Loucy (cell line): ENCODE data around the gene LATS2.

Experiments
- H2AFZ ChIP-seq: fragments of 200-600 bp; sonication (generic); 2 replicates; pipeline ENCODE4 v1.6.0; 2016; ENCODE audit warnings: antibody characterized with exemption, mild to moderate bottlenecking, low read length, moderate library complexity
- H3F3A ChIP-seq: fragments of 200-600 bp; 2 replicates; pipeline ENCODE4 v1.6.0; 2016; ENCODE audit warnings: antibody characterized with exemption, low read depth, mild to moderate bottlenecking
- H3K27me3 ChIP-seq: fragments of 200-600 bp; sonication (generic); 2 replicates; pipeline ENCODE4 v1.6.1; 2014; ENCODE audit warnings: low read length, mild to moderate bottlenecking; ENCODE audit not compliant: insufficient read depth, poor library complexity, severe bottlenecking
- H3K36me3 ChIP-seq: fragments of 200-600 bp; sonication (generic); 2 replicates; pipeline ENCODE4 v1.6.1; 2016; ENCODE audit warnings: low read length; ENCODE audit not compliant: insufficient read depth
- H3K4me1 ChIP-seq: fragments of 200-600 bp; sonication (generic); 2 replicates; pipeline ENCODE4 v1.5.1; 2014; ENCODE audit warnings: low read length, mild to moderate bottlenecking; ENCODE audit not compliant: insufficient read depth, poor library complexity, severe bottlenecking
- H3K4me2 ChIP-seq: fragments of 200-600 bp; sonication (generic); 2 replicates; pipeline ENCODE4 v1.6.0; 2014; ENCODE audit warnings: antibody characterized with exemption, low read length, low read depth, mild to moderate bottlenecking; ENCODE audit not compliant: poor library complexity, severe bottlenecking
- H3K4me3 ChIP-seq: fragments of 200-600 bp; sonication (generic); 2 replicates; pipeline ENCODE4 v1.5.1; 2014; ENCODE audit warnings: low read length, mild to moderate bottlenecking, mixed read lengths; ENCODE audit not compliant: poor library complexity, severe bottlenecking
- H3K79me2 ChIP-seq: fragments of 200-600 bp; sonication (generic); 2 replicates; pipeline ENCODE4 v1.6.1; 2014; ENCODE audit warnings: low read length; ENCODE audit not compliant: insufficient read depth
- H3K9ac ChIP-seq: fragments of 200-600 bp; sonication (generic); 2 replicates; pipeline ENCODE4 v1.6.0; 2014; ENCODE audit warnings: mild to moderate bottlenecking, low read depth, low read length, moderate library complexity; ENCODE audit not compliant: poor library complexity, severe bottlenecking
- H3K9me2 ChIP-seq: fragments of 200-600 bp; sonication (generic); replicated peaks from 2 replicates; pipeline ENCODE4 v1.6.1; 2016; ENCODE audit warnings: low read depth, low read length, mixed read lengths
- H3K9me3 ChIP-seq: fragments of 200-600 bp; sonication (generic); 2 replicates; pipeline ENCODE4 v1.6.1; 2014; ENCODE audit warnings: mild to moderate bottlenecking, antibody characterized with exemption, low read length, low read depth; ENCODE audit not compliant: insufficient read depth
- H4K20me1 ChIP-seq: fragments of 200-600 bp; sonication (generic); 2 replicates; pipeline ENCODE4 v1.6.0; 2014; ENCODE audit warnings: antibody characterized with exemption, low read length, mild to moderate bottlenecking; ENCODE audit not compliant: insufficient read depth, poor library complexity, severe bottlenecking
- CTCF ChIP-seq: fragments of 200-600 bp; sonication (generic); conservative IDR thresholded peaks from 2 replicates; pipeline ENCODE4 v1.5.1; 2014; ENCODE audit warnings: mild to moderate bottlenecking, antibody characterized with exemption, low read length
- EZH2phosphoT487 ChIP-seq: fragments of 200-600 bp; IDR thresholded peaks from 2 replicates; pipeline ENCODE4 v1.6.1; 2018; ENCODE audit warnings: antibody characterized with exemption, mild to moderate bottlenecking, moderate library complexity, borderline replicate concordance

The LATS2 gene

DNA sequence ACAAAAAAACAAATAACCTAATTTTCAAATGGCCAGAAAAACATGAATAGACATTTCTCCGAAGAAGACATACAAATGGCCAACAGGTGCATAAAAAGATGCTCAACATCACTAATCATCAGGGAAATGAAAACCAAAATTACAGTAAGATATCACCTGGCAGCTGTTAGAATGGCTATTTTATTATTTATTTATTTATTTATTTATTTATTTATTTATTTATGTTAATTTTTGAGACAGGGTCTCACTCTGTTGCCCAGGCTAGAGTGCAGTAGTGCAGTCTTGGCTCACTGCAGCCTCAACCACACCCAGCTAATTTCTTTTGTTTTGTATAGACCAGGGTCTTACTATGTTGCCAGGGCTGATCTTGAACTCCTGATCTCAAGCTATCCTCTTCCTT lies 27.1 kb upstream of the LATS2 start:
- Histone ChIP-seq H3K79me2 (no peaks in the 10 kb centered on the region), H2AFZ (no peak overlapping the region), H3K4me2 (no peak overlapping the region), H3K4me1 (no peaks in the 10 kb centered on the region), H3K9me3 (no peaks in the 10 kb centered on the region), H3K4me3 (no peak overlapping the region), H3K9me2 (no peaks in the 10 kb centered on the region), H4K20me1 (no peaks in the 10 kb centered on the region), H3K27me3 (no peaks in the 10 kb centered on the region), H3F3A (no peaks in the 10 kb centered on the region), H3K36me3 (no peaks in the 10 kb centered on the region), H3K9ac (no peak overlapping the region)
- TF ChIP-seq CTCF = no peak
- TF ChIP-seq EZH2phosphoT487 = no peak

DNA sequence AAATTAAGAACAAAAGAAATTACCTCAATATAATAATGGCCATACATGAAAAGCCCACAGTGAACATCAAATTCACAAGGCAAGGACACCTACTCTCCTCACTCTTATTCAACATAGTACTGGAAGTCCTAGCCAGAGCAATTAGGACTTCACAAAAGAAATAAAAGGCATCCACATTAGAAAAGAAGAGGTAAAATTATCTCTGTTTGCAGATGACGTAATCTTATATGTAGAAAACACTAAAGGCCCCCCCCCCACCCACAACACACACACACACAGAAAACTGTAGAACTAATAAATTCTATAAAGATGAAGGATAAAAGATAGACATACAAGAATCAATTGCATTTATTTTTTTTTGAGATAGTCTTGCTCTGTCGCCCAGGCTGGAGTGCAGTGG lies 25.5 kb upstream of the LATS2 start:
- Histone ChIP-seq H3F3A (no peaks in the 10 kb centered on the region), H2AFZ (no peak overlapping the region), H4K20me1 (no peaks in the 10 kb centered on the region), H3K4me1 (no peaks in the 10 kb centered on the region), H3K4me3 (no peak overlapping the region), H3K9me2 (no peaks in the 10 kb centered on the region), H3K36me3 (no peaks in the 10 kb centered on the region), H3K9me3 (no peaks in the 10 kb centered on the region), H3K4me2 (no peak overlapping the region), H3K9ac (no peak overlapping the region), H3K79me2 (no peaks in the 10 kb centered on the region), H3K27me3 (no peaks in the 10 kb centered on the region)
- TF ChIP-seq EZH2phosphoT487 (no peak), CTCF (no peak)

- Histone ChIP-seq H3F3A (no peaks in the 10 kb centered on the region), H3K36me3 (no peaks in the 10 kb centered on the region), H3K4me3 (no peak overlapping the region), H3K4me2 (no peak overlapping the region), H4K20me1 (no peaks in the 10 kb centered on the region), H3K9ac (no peak overlapping the region), H3K9me3 (no peaks in the 10 kb centered on the region), H3K4me1 (no peaks in the 10 kb centered on the region), H3K9me2 (no peaks in the 10 kb centered on the region), H2AFZ (no peak overlapping the region), H3K79me2 (no peaks in the 10 kb centered on the region), H3K27me3 (no peaks in the 10 kb centered on the region)
- TF ChIP-seq CTCF = no peak
- no peak for TF ChIP-seq EZH2phosphoT487
Measured at GRCh38 chr13:21081926-21082325, 20.5 kb upstream of the LATS2 start.
